Uterus (tissue), 4 donors: Measurements from ENCODE around the gene CLDN22. TPM values are rescaled to one million over a fixed set of nuclear protein-coding genes. Genes with fewer than 3 reads are reported as not detected.

Experiments used
- DNase-seq, 2 donors: peaks; one replicate each; pipeline ENCODE4 v3.0.0-alpha.2; 2019 to 2020
- H3K27ac ChIP-seq, 2 donors: fragments of 200-600 bp; sonication (generic); 1 replicate in 1 of 2; 2 replicates in 1 of 2; pipeline ENCODE4 v1.5.1; 2016 to 2018
- H3K27me3 ChIP-seq, 2 donors: fragments of 200-600 bp; sonication (generic); one replicate each; pipeline ENCODE4 v1.5.1; 2018 to 2019; ENCODE audit warnings: control low read depth in 1 of 2
- H3K36me3 ChIP-seq, 2 donors: fragments of 200-600 bp; sonication (generic); one replicate each; pipeline ENCODE4 v1.5.1; 2019; ENCODE audit warnings: control low read depth in 1 of 2
- H3K4me1 ChIP-seq, 2 donors: fragments of 200-600 bp; sonication (generic); one replicate each; pipeline ENCODE4 v1.5.1; 2018 to 2019; ENCODE audit warnings: control low read depth in 1 of 2
- H3K4me3 ChIP-seq, 2 donors: fragments of 200-600 bp; sonication (generic); 1 replicate in 1 of 2; 2 replicates in 1 of 2; pipeline ENCODE4 v1.5.1; 2018 to 2019; ENCODE audit warnings: mild to moderate bottlenecking in 1 of 2
- H3K9me3 ChIP-seq, 2 donors: fragments of 200-600 bp; sonication (generic); one replicate each; pipeline ENCODE4 v1.5.1; 2019; ENCODE audit warnings: control low read depth in 1 of 2
- CTCF ChIP-seq, 4 experiments: fragments of 200-600 bp in 2 of 4; fragments of 450-650 bp in 2 of 4; sonication (generic) in 2 of 4; IDR thresholded peaks; one replicate each; pipeline ENCODE4 v1.5.1; 2016 to 2019; ENCODE audit warnings: antibody characterized with exemption in 4 of 4, mild to moderate bottlenecking in 2 of 4, moderate library complexity in 1 of 4
- POLR2A ChIP-seq, 2 donors: fragments of 450-650 bp; IDR thresholded peaks; one replicate each; pipeline ENCODE4 v1.6.1; 2016; ENCODE audit warnings: antibody characterized with exemption in 2 of 2, mild to moderate bottlenecking in 1 of 2, moderate library complexity in 1 of 2
- intact Hi-C: fragments of 100-400 bp; cut with DNase I; formaldehyde crosslinking; loops from one replicate; pipeline ENCODE4 v1.15.1; 2023; ENCODE audit warnings: low total_unique reads
- total RNA-seq, 4 donors: library from RNA; depleted of rRNA in 3 of 4; stranded (reverse); fragments of >200 nt in 3 of 4; gene quantifications; one replicate each; pipeline versions ENCODE4 v1.1.0 to v1.2.4, GENCODE V29; 2014 to 2023
- donor health status: DM: yes; HTN: yes; CAD: no.

Gene CLDN22
- total RNA-seq, 4 donors from 2014 or later, result 1.0 to 3.5 TPM; not detected in 2

- Histone ChIP-seq H3K36me3 (no peaks in the 10 kb centered on the region), H3K9me3 (no peaks in the 10 kb centered on the region), H3K4me1 (no peaks in the 10 kb centered on the region), H3K27me3 (no peaks in the 10 kb centered on the region), H3K27ac (no peak overlapping the region), H3K4me3 (no peak overlapping the region)
- DNase-seq, result no peak
- TF ChIP-seq CTCF (IDR thresholded peaks at IDR 0.05), result no peak
- no peak for TF ChIP-seq POLR2A (IDR thresholded peaks at IDR 0.05)
- intact Hi-C loops, result no loop called here
Observed at GRCh38 chr4:183314806-183315205, 5.3 kb downstream of the CLDN22 start.

DNA sequence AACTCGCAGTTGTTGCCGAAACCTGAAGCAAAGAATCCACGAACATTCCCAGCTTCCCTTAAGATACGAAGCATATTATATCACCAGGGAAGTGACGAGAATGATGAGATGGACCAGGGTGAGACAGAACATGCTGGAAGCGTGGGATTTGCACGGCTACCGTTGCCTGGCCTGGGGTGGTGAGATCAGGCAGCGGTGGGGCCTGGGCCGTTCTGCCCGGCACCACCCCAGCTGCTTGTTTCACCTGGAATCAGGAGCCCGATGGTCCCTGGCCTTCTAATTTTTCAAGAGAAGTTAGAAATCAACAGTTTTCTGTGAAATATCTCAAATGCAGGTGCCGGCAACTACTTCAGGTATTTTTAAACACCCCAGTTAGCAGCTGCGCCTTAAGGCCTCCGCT lies 5.7 kb downstream of the CLDN22 start:
- no peaks in the 10 kb centered on the region for H3K9me3 ChIP-seq
- H3K4me1 ChIP-seq, result no peaks in the 10 kb centered on the region
- no peak for TF ChIP-seq POLR2A (IDR thresholded peaks at IDR 0.05)
- no peak for TF ChIP-seq CTCF (IDR thresholded peaks at IDR 0.05)
- H3K27ac ChIP-seq, result no peak overlapping the region
- intact Hi-C loops, result no loop called here
- no peak for DNase-seq
- no peaks in the 10 kb centered on the region for H3K27me3 ChIP-seq
- no peak overlapping the region for H3K4me3 ChIP-seq
- H3K36me3 ChIP-seq, result no peaks in the 10 kb centered on the region

DNA sequence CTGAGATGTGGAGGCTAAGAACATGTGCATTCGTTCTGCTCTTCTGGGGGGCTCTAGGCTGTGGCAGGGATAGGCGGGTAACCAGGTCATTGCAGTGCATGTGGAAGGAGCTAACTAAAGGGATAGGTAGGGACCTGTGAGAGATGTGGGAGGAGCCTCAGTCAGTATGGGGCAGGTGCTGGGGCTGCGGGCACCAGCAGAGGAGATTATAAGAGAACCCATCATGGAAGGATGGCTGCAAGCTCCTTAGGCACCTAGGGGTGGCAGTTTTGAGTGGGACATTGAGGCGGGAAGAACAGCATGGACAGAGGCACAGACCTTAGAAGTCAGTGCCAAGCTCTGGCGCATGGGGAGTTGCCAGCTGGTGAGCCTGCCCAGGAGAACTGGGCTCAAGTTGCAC lies 7.2 kb downstream of the CLDN22 start:
- no peaks in the 10 kb centered on the region for H3K4me1 ChIP-seq
- DNase-seq, result no peak

DNA sequence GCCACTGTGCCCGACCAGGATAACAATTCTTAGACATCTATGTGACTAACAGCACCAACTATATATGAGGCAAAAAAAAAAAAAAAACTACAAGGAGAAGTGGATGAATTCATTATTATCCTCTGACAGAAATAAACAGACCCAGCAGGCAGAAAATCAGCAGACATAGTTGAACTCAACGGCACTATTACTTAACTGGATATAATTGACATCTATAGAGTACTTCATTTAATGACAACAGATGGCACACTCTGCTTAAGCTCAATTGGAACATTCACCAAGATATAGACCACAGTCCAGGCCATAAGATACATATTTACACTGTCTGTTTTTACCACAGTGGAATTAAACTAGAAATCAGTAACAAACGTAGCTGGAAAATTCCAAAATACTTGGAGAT lies 13.3 kb downstream of the CLDN22 start:
- DNase-seq, result no peak
- TF ChIP-seq POLR2A (IDR thresholded peaks at IDR 0.05), result no peak
- TF ChIP-seq CTCF (IDR thresholded peaks at IDR 0.05), result no peak
- no peaks in the 10 kb centered on the region for H3K27me3 ChIP-seq
- H3K4me3 ChIP-seq, result no peak overlapping the region
- H3K36me3 ChIP-seq, result no peaks in the 10 kb centered on the region
- no peak overlapping the region for H3K27ac ChIP-seq
- no peaks in the 10 kb centered on the region for H3K4me1 ChIP-seq
- intact Hi-C loops, result no loop called here
- no peaks in the 10 kb centered on the region for H3K9me3 ChIP-seq

More for the DNA sequence above, 7.2 kb downstream of the CLDN22 start:
- Histone ChIP-seq H3K9me3 (no peaks in the 10 kb centered on the region), H3K27me3 (no peaks in the 10 kb centered on the region), H3K36me3 (no peaks in the 10 kb centered on the region), H3K4me3 (no peak overlapping the region), H3K27ac (no peak overlapping the region)
- no peak for TF ChIP-seq CTCF (IDR thresholded peaks at IDR 0.05)
- no peak for TF ChIP-seq POLR2A (IDR thresholded peaks at IDR 0.05)
- intact Hi-C loops, result no loop called here

GRCh38 chr4:183304538-183304937 lies 15.5 kb downstream of the CLDN22 start:
- intact Hi-C loops, result no loop called here

More at GRCh38 chr4:183304538-183304937, 15.5 kb downstream of the CLDN22 start:
- no peak for TF ChIP-seq POLR2A (IDR thresholded peaks at IDR 0.05)
- no peak for TF ChIP-seq CTCF (IDR thresholded peaks at IDR 0.05)
- H3K9me3 ChIP-seq, result no peaks in the 10 kb centered on the region
- no peaks in the 10 kb centered on the region for H3K4me1 ChIP-seq
- no peaks in the 10 kb centered on the region for H3K36me3 ChIP-seq
- no peak overlapping the region for H3K4me3 ChIP-seq
- H3K27me3 ChIP-seq, result no peaks in the 10 kb centered on the region
- DNase-seq, result no peak
- no peak overlapping the region for H3K27ac ChIP-seq
